Adrenal gland (tissue), 5 donors: ENCODE data around the gene GDF10.

ENCODE experiments used
- CTCF ChIP-seq, 6 experiments: fragments of 450-650 bp in 4 of 6; fragments of 200-600 bp in 2 of 6; sonication (generic) in 1 of 6; IDR thresholded peaks; 1 replicate in 5 of 6; 2 replicates in 1 of 6; pipeline versions ENCODE4 v1.5.1 to v1.8.0; 2016 to 2021; ENCODE audit warnings: antibody characterized with exemption in 6 of 6, mild to moderate bottlenecking in 2 of 6, moderate library complexity in 1 of 6
- POLR2A ChIP-seq, 2 donors: fragments of 450-650 bp; IDR thresholded peaks; one replicate each; pipeline ENCODE4 v1.6.1; 2017; ENCODE audit warnings: antibody characterized with exemption in 2 of 2, mild to moderate bottlenecking in 2 of 2, moderate library complexity in 1 of 2
- donor health status: DM: no; HTN: no; CAD: no.

GRCh38 chr10:47357131-47357582, 57.2 kb downstream of the GDF10 start:
- TF ChIP-seq CTCF (IDR thresholded peaks at IDR 0.05) (no peak), POLR2A (IDR thresholded peaks at IDR 0.05) (no peak)
